Measurements from ENCODE around the gene CD302. TPM values are rescaled to one million over a fixed set of nuclear protein-coding genes. Genes with fewer than 3 reads are reported as not detected.

The CD302 gene
- total RNA-seq, 4 donors from 2014 or later, result 6.7 to 10.3 (median 7.7) TPM

GRCh38 chr2:159798376-159798725, 343 bp upstream of the CD302 start:
- in situ Hi-C loops (cut with MboI; ENCODE audit: low sequenced_read_pairs in 4 of 4) (no loop called here), intact Hi-C loops (cut with DNase I; ENCODE audit: low total_unique reads) (loop anchor here (5.0 kb wide), 2 partner anchors 86 to 181 kb away; partner anchors contain the start of genes BAZ2B and MARCHF7)
- DNase-seq, result no peak
- Histone ChIP-seq H3K27ac (peak overlapping the region; percentile 16 to 78 (median 62)), H3K27me3 (peaks cover 0 to 5% (median 0%) of the 10 kb centered on the region in 3 donors), H3K36me3 (no peaks in the 10 kb centered on the region), H3K4me3 (peak overlapping the region; percentile 67 to 96 (median 78)), H3K4me1 (peaks cover 0 to 9% of the 10 kb centered on the region in 2 donors), H3K9me3 (no peaks in the 10 kb centered on the region)
- no peak for ATAC-seq
- TF ChIP-seq CTCF (IDR thresholded peaks at IDR 0.05 in 4 of 5, conservative IDR thresholded peaks at IDR 0.05 in 1 of 5) (no peak), POLR2A (IDR thresholded peaks at IDR 0.05) (no peak)

- DNase-seq (no peak), ATAC-seq (no peak)
- TF ChIP-seq POLR2A (IDR thresholded peaks at IDR 0.05) (no peak), CTCF (IDR thresholded peaks at IDR 0.05 in 4 of 5, conservative IDR thresholded peaks at IDR 0.05 in 1 of 5) (no peak)
- Histone ChIP-seq H3K36me3 (no peaks in the 10 kb centered on the region), H3K9me3 (no peaks in the 10 kb centered on the region), H3K27ac (peak overlapping the region; percentile 56 to 78 (median 72)), H3K4me3 (peak overlapping the region; percentile 67 to 96 (median 78)), H3K4me1 (peaks cover 0 to 9% of the 10 kb centered on the region in 2 donors), H3K27me3 (peaks cover 0 to 5% (median 0%) of the 10 kb centered on the region in 3 donors)
- intact Hi-C loops (cut with DNase I; ENCODE audit: low total_unique reads) (loop anchor here (5.0 kb wide), 2 partner anchors 85 to 180 kb away; partner anchors contain the start of genes BAZ2B and MARCHF7), in situ Hi-C loops (cut with MboI; ENCODE audit: low sequenced_read_pairs in 4 of 4) (no loop called here)
Observed at GRCh38 chr2:159797225-159797542, 824 bp downstream of the CD302 start.

GRCh38 chr2:159795841-159796690, 1.9 kb downstream of the CD302 start:
- in situ Hi-C loops (cut with MboI; ENCODE audit: low sequenced_read_pairs in 4 of 4), result no loop called here

GRCh38 chr2:159793326-159793725, 4.7 kb downstream of the CD302 start:
- DNase-seq (no peak), ATAC-seq (no peak)
- Histone ChIP-seq H3K9me3 (no peaks in the 10 kb centered on the region), H3K27me3 (peaks cover 0 to 5% (median 0%) of the 10 kb centered on the region in 3 donors), H3K4me1 (peaks cover 0 to 9% of the 10 kb centered on the region in 2 donors), H3K27ac (no peak overlapping the region), H3K4me3 (no peak overlapping the region), H3K36me3 (no peaks in the 10 kb centered on the region)
- intact Hi-C loops (cut with DNase I; ENCODE audit: low total_unique reads), result no loop called here
- in situ Hi-C loops (cut with MboI; ENCODE audit: low sequenced_read_pairs in 4 of 4), result no loop called here
- TF ChIP-seq POLR2A (IDR thresholded peaks at IDR 0.05), result no peak
- no peak for TF ChIP-seq CTCF (IDR thresholded peaks at IDR 0.05 in 4 of 5, conservative IDR thresholded peaks at IDR 0.05 in 1 of 5)

More at GRCh38 chr2:159795841-159796690, 1.9 kb downstream of the CD302 start:
- Histone ChIP-seq H3K4me1 (peaks cover 0 to 9% of the 10 kb centered on the region in 2 donors), H3K36me3 (no peaks in the 10 kb centered on the region), H3K27me3 (peaks cover 0 to 5% (median 0%) of the 10 kb centered on the region in 3 donors), H3K9me3 (no peaks in the 10 kb centered on the region), H3K27ac (no peak overlapping the region), H3K4me3 (peak overlapping the region in 1 of 4 donors; percentile 67)
- ATAC-seq, result no peak
- no peak for DNase-seq
- no peak for TF ChIP-seq CTCF (IDR thresholded peaks at IDR 0.05 in 4 of 5, conservative IDR thresholded peaks at IDR 0.05 in 1 of 5)
- no peak for TF ChIP-seq POLR2A (IDR thresholded peaks at IDR 0.05)
- intact Hi-C loops (cut with DNase I; ENCODE audit: low total_unique reads), result loop anchor here (5.0 kb wide), 2 partner anchors 84 to 179 kb away; partner anchors contain the start of genes BAZ2B and MARCHF7
